Activated CD4-positive, alpha-beta T cell treated with anti-CD3 and anti-CD28 coated beads, Interleukin-2, amount 50 U/mL, for 48 hours (primary cell): ENCODE data around the gene JPT1.
"Not testable (repeated sequence)": the region's sequence is repeated elsewhere in the genome, so short reads cannot be mapped to it uniquely, and the experiment has no call there.

Source experiments
- DNase-seq, 2 experiments: peaks; one replicate each; pipeline ENCODE4 v3.0.0-alpha.2; 2020

Gene JPT1

DNA sequence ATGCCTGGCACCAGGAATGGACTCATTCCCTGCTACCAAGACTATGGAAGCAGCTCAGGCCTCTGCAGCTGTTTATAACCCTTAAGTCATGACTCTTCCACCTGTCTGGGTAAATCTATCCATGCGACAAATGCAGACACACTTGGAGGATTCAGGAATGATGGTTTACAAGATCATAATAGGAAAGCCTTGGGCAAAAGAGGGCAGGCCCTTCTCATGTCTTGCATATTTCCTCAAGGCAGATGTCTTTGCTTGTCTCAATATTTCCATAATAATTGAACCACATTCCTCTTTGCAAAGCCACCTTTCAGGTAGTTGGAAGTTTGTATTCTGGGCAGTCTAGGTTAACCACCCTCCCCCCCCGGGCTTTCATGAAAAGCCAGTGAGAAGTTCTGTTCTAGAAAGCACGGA lies 884 bp upstream of the JPT1 start:
- DNase-seq, result no peak

DNA sequence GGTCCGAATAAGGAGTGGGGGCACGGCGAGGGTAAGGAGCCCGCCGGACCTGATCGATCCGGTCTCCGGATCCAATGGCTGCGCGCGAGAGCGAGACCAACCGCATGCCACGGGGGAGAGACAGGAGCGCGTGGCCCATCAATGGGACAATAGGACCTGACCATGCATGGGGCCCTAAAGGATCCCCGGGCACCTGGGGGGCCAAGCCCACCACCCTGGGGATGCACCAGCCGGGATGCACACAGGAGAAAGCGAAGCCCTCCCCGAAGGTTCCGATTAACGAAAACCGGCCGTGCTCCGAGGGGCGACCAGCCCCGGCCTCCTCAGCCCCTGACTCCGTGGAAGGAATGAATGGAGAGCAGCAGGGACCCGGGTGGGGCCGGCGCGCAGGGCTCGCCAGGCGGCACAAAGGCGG lies 525 bp downstream of the JPT1 start:
- DNase-seq, result peak; percentile 46 to 50

DNA sequence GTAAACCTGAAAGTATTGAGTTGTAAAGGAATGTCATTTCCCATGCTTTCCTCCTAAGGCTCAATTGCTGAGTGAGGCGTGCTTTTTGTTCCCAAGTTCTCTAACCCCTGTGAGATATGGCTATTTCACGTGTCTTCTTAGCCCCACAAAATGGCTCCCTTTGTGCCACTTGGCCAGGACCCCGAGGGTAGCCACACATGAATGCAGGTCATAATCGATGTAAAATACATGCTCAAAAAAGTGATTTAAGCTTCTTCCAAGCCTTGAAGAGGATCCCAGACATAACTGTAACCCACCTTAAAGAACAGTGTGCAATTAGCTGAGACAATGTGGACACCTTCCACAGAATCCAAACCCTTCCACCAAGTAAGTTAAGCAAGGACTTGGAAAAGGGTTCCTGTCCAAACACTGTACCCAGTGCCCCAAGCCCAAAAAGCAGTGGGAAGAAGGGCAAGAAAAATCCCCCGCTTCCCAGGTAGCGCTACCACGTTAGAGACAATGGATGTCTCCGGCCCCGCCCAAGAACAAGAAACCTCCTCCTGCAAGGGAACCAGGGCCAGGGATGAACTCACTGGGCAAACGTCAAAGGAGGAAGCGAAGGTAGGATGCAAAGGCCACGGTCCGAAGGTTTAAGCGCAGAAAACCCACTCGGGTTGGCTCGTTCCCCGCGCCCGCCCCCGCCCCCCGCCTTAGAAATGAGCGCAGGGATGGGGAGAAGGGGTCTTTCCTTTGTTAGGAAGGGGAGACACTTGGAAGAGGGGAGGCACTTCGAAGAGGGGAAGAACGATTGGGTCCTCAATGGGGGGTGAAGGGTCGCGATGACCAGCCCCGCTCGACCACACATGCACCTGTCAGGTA lies 1.2 kb downstream of the JPT1 start:
- peak; percentile 41 to 58 for DNase-seq

DNA sequence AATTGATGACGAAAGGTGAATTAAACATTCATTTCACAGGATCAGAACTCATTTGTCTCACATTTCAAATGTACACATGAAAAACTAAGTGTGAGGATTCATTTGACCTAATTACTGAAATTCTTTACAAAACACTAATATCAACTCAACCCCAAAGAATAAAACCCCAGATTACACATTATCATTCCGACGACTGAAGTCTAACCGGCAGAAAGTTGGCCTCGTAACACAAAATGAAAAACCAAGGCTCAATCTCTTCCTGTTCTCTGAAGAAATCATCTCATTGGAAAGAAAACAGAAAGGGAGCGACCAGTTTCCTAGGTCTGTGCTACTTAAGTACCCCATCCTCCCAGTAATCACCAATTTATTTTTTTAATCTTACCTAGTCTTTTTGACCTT lies 1.8 kb downstream of the JPT1 start:
- no peak for DNase-seq

DNA sequence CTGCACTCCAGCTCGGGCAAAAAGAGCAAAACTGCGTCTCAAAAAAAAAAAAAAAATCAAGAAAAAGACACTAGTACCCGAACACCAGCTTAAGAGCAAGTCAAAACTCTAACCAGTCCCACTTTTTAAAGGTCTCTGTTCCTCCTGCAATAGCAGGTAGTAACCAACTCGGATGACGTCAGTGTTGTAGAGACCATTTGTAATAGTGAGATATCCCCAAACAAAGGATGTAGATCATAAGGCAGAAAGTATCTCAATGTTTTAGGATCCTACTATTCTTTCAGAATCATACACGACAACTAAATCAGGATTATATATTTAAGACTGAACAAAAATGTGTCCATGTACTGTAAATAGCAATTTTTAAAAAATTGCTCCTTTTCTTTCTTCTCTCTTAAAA lies 2.4 kb downstream of the JPT1 start:
- no peak for DNase-seq

DNA sequence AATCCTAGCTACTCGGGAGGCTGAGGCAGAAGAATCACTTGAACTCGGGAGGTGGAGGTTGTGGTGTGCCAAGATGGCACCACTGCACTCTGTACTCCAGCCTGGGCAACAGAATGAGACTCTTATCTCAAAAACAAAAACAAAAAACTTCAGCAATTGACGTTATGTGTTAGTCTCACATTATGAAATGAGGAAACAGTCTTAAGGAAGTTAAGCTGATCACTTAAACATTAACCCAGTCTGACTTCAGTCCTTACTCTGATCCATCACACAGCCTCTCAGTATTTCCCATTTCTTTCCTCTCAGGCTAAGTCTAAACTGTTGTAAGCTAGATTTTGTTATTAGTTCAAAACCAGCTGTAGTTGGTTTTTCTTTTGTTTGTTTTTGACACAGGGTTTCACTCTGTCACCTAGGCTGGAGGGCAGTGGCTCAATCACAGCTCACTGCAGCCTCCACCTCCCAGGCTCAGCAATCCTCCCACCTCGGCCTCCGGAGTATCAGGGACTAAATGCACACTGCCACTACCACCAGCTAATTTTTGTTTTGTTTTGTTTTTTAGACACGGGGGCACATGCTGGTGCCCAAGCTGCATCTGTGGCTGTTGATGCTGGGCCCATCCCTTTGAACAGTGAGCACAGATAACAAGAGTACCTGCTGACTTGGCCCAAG lies 6.3 kb downstream of the JPT1 start:
- DNase-seq, result no peak

DNA sequence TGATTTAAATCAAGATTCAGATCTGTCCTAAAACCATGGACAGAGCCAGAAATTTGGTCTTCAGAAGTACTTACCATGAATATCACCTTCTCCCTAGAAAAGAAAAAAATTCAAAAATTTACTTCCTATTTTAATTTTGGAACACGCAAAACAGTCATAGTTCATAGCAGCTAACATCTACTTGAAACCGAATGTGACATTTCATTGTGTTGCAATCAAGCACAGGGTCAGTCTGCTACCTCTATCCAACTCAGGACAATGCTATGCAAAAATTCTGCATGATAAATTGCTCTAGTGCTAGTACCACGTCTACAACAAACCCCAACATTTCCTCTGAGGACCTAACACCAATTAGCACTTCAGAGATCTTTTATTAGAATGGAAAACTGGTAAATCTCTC lies 7.7 kb downstream of the JPT1 start:
- no peak for DNase-seq

DNA sequence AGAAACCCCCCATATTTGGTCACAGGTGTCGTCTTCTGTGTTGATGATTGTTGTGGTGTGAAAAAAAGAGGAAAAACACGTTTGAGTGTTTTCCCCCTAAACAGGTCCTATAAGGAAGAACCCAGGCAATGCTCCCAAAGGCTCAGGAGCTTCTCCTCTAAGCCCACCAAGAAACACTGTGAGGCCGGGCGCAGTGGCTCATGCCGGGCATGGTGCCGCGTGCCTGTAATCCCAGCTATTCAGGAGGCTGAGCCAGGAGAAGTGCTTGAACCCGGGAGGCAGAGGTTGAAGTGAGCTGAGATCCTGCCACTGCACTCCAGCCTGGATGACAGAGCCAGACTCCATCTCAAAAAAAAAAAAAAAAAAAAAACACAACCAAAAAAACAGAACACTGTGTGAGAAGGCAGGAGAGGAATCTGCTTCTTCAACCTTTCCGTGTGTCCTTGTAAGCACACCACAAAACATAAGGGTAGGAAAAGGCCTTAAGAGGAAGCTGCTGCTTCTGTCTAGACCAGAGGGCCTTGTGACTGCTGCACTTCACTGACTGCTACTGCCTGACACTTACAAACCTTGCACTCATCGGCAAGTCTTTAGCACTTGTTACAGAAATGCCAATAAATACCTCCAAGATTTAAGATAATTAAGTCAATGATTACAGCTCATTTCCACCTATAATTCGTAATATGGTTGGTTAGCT lies 9.3 kb downstream of the JPT1 start:
- no peak for DNase-seq

DNA sequence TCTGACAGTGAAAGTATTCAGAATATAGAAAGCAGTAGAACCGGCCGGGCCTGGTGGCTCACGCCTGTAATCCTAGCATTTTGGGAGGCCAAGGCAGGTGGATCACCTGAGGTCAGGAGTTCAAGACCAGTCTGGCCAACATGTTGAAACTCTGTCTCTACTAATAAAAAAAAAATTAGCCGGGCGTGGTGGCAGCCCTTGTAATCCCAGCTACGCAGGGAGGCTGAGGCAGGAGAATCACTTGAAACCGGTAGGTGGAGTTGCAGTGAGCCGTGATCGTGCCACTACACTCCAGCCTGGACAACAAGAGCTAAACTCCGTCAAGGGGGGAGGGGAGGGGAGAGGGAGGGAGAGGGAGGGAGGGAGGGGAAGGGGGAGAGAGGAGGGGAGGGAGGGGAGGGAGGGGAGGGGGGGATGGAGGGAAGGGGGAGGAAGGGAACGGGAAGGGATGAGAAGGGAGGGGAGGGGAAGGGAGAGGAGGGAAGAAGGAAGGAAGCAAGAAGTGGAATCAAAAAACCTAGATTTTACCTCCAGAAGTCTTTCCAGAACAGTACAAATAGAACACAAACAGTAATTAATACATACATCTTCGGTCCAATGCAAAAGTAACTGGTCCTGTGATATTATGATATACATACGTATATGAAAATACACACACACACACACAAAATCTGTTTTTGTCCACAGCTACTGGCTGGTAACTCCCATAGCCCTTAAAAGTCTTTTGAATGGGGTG lies 11.9 kb downstream of the JPT1 start:
- no peak for DNase-seq

DNA sequence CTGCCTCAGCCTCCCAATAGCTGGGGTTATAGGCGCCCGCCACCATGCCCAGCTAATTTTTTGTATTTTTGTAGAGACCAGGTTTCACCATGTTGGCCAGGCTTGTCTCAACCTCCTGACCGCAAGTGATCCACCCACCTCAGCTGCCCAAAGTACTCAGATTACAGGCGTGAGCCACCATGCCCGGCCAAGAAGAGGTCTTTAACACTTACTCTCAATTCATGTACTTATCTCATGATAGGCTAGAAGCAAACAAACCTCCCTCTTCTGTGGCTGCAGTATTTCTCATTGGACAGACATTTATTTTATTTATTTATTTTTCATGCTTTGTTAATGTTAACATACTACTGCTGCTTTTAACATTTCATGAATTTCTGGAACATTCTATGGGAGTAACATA lies 15.8 kb downstream of the JPT1 start:
- no peak for DNase-seq

DNA sequence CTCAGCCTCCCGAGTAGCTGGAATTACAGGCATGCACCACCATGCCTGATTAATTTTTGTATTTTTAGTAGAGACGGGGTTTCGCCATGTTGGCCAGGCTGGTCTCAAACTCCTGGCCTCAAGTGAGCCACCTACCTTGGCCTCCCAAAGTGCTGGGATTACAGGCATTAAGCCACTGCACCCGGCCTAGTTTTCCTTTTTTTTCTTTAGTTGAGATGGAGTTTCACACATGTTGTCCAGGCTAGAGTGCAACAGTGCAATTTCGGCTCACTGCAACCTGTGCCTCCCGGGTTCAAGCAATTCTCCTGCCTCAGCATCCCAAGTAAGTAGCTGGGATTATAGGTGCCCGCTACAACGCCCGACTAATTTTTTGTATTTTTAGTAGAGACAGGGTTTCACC lies 16.6 kb downstream of the JPT1 start:
- not testable (repeated sequence) for DNase-seq

DNA sequence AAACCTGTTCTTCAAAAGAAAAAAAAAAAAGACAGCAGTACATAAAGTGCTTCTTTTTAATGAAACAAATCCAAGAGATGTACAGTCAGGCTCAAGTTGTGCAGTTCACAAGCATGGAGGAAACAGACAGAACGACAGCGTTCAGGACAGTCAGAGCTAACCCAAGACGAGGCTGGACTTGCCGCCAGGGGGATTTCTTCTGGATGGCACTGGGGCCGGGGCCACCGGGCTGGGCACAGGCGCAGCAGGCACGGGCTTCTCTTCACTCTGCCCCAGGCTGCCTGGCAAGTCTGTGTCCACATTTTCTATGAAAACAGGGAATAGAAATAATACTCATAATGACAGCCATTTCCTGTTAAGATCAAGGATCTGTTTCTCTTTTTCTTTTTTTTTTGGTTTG lies 18.4 kb downstream of the JPT1 start:
- DNase-seq, result no peak

DNA sequence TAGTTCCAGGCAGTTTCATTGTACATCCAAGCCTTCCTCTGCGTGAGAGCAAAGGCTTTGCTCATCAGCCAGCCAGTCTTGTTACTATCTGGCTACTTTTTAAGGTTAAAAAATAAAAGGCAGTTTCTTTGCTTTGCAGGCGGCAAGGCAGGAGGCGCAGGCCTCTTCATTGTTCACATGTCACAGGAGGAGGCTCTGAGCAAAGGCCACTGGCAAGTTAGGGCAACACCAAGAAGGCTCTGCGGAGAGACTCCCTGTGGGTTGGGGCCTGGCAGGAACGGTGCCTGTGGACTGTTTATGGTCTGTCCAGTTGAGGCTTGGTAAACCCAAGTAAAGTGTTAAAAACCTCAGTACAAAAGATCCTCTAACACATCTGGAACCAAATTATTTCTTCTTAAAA lies 18.9 kb downstream of the JPT1 start:
- no peak for DNase-seq

DNA sequence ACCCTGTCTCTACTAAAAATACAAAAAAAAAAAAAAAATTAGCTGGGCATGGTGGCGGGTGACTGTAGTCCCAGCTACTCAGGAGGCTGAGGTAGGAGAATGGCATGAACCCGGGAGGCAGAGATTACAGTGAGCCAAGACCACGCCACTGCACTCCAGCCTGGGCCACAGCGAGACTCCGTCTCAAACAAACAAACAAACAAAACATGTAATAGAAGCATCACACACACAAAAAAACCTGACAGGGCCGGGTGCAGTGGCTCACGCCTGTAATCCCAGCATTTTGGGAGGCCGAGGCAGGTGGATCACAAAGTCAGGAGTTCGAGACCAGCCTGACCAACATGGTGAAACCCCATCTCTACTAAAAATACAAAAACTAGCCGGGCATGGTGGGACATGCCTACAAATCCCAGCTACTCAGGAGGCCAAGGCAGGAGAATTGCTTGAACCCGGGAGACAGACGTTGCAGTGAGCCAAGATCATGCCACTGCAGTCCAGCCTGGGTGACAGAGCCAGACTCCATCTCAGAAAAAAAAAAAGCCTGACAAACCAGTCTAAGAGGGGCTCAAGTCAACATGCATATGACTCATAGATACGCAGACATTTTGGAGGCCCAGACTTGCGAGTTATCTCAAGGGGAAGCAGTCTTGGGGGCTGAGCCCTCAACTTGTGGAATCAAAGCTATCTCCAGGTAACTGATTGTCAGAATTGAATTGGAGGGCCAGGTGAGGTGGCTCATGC lies 20.5 kb downstream of the JPT1 start:
- DNase-seq, result not testable (repeated sequence)

DNA sequence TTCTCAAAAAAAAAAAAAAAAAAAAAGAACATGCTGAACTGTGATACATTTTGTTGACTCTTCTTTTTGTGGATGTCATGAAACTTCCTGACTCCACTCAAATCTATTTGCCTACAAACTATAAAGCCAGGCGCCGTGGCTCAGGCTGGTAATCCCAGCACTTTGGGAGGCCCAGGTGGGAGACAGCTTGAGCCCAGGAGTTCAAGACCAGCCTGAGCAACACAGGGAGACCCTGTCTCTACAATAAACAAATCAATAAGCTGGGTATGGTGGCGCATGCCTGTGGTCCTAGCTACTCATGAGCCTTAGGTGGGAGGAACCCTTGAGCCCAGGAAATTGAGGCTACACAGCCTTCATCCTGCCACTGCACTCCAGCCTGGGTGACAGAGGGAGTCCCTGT lies 21.3 kb downstream of the JPT1 start:
- no peak for DNase-seq

DNA sequence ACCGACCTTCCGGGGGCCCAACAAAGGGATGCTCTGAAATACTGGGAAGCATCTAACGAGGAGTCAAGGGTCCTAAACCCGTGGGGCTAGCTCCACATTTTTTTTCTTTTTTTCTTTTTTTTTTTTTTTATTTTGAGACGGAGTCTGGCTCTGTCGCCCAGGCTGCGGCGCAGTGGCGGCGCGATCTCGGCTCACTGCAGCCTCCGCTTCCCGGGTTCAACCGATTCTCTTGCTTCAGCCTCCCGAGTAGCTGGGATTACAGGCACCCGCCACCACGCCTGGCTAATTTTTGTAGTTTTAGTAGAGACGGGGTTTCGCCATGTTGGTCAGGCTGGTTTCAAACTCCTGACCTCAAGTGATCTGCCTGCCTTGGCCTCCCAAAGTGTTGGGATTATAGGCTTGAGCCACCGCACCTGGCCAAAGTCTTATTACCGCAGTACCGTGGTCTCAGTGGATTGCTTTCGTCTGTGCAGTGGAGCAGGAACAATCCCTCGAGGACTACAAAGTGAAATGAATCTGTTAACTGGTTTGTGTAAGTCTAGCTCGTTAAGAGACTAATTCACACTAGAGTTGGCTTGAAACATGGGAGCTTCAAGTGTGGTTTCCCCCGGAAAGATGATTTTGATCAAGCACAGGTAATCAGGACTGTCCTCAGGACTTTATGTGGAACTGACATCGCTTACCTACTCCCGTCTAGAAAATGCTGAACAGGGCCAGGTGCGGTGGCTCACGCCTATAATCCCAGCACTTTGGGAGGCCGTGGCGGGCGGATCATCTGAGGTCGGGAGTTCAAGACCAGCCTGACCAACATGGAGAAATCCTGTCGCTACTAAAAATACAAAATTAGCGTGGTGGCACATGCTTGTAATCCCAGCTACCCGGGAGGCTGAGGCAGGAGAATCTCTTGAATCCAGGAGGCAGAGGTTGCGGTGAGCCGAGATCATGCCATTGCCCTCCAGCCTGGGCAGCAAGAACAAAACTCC lies 22.0 kb downstream of the JPT1 start:
- not testable (repeated sequence) for DNase-seq

DNA sequence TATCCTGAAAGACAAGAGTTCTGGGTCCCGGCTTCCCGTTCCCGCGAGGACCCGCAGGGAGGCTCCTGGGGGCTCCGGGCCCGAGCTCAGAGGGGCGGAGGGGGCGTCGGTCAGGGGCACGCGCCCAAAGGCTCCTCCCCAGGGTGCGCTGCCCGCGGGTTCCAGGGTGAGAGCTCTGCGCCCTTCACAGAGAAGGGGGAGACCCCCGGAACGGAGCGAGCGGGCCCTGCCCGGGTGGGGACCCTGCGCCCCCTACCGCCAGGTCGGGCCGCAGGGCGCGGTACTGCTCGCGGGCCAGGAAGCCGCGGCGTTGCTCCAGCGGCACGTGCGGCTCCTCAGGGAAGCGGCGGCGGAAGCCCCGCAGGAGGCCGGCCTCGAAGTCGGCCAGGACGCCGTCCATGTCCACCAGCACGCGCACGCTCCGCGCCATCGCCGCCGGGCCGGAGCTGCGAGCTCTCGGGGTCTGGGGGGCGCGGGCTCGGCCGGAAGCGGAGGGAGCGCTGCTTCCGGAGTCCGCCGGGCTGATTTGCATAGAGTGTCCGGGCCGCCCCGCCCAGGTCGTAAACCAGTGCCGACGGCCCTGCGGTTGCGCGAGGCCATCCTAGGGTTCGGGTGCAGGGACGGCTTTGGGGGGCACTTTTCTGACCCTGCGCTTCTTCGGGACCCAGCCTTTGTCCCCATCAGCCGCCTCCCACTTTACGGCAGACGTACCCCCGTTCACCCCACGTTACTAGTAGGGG lies 22.9 kb downstream of the JPT1 start, which contains the start of gene NT5C:
TSS of gene NT5C (minus strand) at position 465 of the 740 bp plus-strand sequence. CDS start at position 430, 35 bp downstream.
- DNase-seq, result peak; percentile 81 to 84

DNA sequence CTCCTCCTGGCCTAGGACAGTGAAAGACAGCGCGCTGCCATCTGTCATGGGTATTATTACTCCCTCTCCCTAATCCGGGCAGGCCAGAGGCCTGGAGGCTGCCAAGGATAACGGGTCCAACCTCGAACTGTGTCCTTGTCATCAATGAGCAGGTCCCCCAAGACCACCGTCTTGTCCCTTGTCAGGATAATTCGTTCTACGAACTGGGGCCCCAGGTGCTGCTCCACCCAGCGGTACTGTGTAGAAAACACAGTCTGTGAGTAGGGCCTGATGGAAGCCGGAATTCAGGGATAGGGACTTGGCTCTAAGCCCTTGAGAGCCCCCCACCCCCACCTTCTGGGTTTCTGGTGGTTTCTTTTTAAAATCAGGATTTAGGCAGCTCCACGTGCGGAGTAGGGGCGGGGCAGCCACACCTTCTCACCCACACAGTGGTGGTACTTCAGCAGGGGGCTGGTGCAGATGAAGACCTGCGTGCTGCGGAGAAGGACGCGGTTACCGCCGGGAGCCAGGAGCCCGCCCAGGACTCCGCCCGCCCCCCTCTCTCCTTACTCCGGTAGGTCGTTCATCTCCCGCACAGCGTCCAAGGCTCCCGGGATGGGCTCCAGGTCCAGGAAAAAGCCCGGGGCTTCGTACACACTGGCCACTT lies 23.6 kb downstream of the JPT1 start:
- DNase-seq, result peak; percentile 54 to 59

DNA sequence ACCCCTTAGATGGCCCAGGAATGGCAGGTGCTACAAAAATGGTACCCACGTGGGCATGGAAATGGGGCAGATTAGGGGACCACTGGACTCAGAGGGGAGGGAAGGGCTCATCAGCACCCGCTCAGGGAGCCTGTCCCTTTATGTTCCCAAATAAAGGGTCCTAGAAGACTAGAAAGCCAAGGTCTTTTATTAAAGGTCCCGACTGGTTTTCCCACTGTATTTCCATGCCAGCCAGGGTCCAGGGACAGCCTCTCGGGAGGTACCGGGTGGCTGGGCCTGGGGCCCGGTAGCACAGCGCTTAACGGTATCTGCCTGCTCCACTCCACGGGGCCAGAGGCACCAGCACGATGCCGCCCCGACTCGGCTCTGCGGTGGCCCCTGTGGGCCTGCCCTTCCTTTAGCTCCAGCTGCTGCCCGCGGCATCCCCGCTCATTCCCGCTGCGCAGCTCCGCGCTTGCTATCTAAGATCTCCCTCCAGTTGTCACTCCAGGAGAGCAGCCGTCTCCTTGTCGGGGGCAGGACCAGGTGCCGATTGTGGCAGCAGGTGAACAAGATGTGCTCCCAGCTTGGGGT lies 24.2 kb downstream of the JPT1 start:
- no peak for DNase-seq
